Hepatocyte (in vitro differentiated cells): ENCODE data around the gene ZNF518B.

Source experiments
- EZH2phosphoT487 ChIP-seq: fragments of 200-600 bp; sonication (generic); IDR thresholded peaks from one replicate; pipeline ENCODE4 v1.6.1; 2018; ENCODE audit warnings: antibody characterized with exemption, mild to moderate bottlenecking, low read depth, moderate library complexity; ENCODE audit not compliant: unreplicated experiment, severe bottlenecking
- TF ChIP-seq, protein P1 (sequence below): fragments of 200-600 bp; sonication (generic); IDR thresholded peaks from 2 replicates; pipeline ENCODE4 v1.5.1; 2016; ENCODE audit warnings: antibody characterized with exemption, mild to moderate bottlenecking; ENCODE audit not compliant: poor library complexity

- TF ChIP-seq, protein P1, sequence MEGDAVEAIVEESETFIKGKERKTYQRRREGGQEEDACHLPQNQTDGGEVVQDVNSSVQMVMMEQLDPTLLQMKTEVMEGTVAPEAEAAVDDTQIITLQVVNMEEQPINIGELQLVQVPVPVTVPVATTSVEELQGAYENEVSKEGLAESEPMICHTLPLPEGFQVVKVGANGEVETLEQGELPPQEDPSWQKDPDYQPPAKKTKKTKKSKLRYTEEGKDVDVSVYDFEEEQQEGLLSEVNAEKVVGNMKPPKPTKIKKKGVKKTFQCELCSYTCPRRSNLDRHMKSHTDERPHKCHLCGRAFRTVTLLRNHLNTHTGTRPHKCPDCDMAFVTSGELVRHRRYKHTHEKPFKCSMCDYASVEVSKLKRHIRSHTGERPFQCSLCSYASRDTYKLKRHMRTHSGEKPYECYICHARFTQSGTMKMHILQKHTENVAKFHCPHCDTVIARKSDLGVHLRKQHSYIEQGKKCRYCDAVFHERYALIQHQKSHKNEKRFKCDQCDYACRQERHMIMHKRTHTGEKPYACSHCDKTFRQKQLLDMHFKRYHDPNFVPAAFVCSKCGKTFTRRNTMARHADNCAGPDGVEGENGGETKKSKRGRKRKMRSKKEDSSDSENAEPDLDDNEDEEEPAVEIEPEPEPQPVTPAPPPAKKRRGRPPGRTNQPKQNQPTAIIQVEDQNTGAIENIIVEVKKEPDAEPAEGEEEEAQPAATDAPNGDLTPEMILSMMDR = no peak
- TF ChIP-seq EZH2phosphoT487 = no peak
These were observed 951 bp upstream of the ZNF518B start for GRCh38 chr4:10458177-10458576.
